ENCODE results near the gene EMD.

- no peak for TF ChIP-seq FOXM1 (IDR thresholded peaks at IDR 0.05; ENCODE audit: borderline replicate concordance, low read depth)
- TF ChIP-seq CEBPB (IDR thresholded peaks at IDR 0.05): no peak
- TF ChIP-seq EP300 (IDR thresholded peaks at IDR 0.05; ENCODE audit: borderline replicate concordance): no peak
- no peak for TF ChIP-seq RAD21 (IDR thresholded peaks at IDR 0.05; ENCODE audit: low read depth)
- TF ChIP-seq YY1 (IDR thresholded peaks at IDR 0.05; ENCODE audit: low read depth): no peak
- no peak for TF ChIP-seq USF1 (IDR thresholded peaks at IDR 0.05)
- no peak for TF ChIP-seq TAF1 (IDR thresholded peaks at IDR 0.05; ENCODE audit: low read depth)
- no peak for TF ChIP-seq ZBTB7A (IDR thresholded peaks at IDR 0.05; ENCODE audit: low read depth)
- TF ChIP-seq CREB1 (IDR thresholded peaks at IDR 0.05; ENCODE audit: low read depth): no peak
- no peak for TF ChIP-seq NFIC (IDR thresholded peaks at IDR 0.05)
- TF ChIP-seq REST (IDR thresholded peaks at IDR 0.05; ENCODE audit: low read depth): no peak
- TF ChIP-seq TEAD4 (IDR thresholded peaks at IDR 0.05): no peak
- no peak for TF ChIP-seq MAX (IDR thresholded peaks at IDR 0.05)
- TF ChIP-seq EGR1 (IDR thresholded peaks at IDR 0.05): no peak
These were observed 45.2 kb upstream of the EMD start for GRCh38 chrX:154333837-154334271.
